ENCODE data around the gene HCN4. TPM values are rescaled to one million over a fixed set of nuclear protein-coding genes. Genes with fewer than 3 reads are reported as not detected.
A peak's percentile ranks its signal among the peaks of the same experiment; 100 is the strongest.
"Not testable (repeated sequence)": the region's sequence is repeated elsewhere in the genome, so short reads cannot be mapped to it uniquely, and the experiment has no call there.

HCN4 gene
- total RNA-seq, result 3.3 TPM

GRCh38 chr15:73368301-73369136 lies at the start of gene HCN4:
Gene HCN4 (minus strand): TSS chr15:73368958. CDS start chr15:73368270, 688 bp downstream.
- FAIRE-seq (no peak), DNase-seq (ENCODE audit: low spot score in 2 of 2) (peak; percentile 60 to 64)

DNA sequence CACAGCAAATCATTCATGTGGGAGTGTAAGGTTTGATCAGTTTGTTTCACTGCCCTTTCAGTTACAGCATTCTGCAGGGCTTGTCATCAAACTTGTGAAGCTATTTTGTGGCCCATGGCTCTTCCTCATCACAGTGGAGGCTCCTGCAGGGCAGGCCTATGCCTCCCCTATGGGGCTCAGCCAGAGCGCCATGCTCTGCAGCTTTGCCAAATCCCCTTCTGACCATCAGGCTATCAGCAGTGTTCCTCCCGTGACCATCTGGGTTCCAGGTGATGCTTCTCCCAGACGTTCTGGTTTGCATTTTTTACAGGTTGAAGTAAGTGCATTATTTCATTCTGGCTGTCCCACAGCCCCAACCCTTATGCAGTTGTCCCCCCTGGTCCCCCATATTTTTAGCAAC lies 46.1 kb upstream of the HCN4 start:
- no peak for FAIRE-seq

GRCh38 chr15:73403171-73403570 lies 34.4 kb upstream of the HCN4 start:
- DNase-seq (ENCODE audit: low spot score in 2 of 2), result no peak

More for the DNA sequence above, 46.1 kb upstream of the HCN4 start:
- no peak for DNase-seq (ENCODE audit: low spot score in 2 of 2)

DNA sequence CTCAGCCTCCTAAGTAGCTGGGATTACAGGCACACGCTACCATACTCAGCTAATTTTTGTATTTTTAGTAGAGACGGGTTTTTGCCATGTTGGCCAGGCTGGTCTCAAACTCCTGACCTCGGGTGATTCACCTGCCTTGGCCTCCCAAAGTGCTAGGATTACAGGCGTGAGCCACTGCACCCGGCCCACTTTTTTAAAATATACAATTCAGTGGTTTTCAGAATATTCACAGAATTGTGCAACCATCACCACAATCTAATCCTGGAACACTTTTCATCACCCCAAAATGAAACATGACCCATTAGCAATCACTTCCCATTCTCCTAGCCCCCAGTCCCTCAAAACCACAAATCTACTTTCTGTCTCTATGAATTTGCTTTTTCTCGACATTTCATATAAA lies 31.5 kb upstream of the HCN4 start:
- DNase-seq (ENCODE audit: low spot score in 2 of 2); FAIRE-seq: not testable (repeated sequence)

More at GRCh38 chr15:73403171-73403570, 34.4 kb upstream of the HCN4 start:
- no peak for FAIRE-seq

GRCh38 chr15:73398861-73399260 lies 30.1 kb upstream of the HCN4 start:
- no peak for FAIRE-seq
- no peak for DNase-seq (ENCODE audit: low spot score in 2 of 2)

DNA sequence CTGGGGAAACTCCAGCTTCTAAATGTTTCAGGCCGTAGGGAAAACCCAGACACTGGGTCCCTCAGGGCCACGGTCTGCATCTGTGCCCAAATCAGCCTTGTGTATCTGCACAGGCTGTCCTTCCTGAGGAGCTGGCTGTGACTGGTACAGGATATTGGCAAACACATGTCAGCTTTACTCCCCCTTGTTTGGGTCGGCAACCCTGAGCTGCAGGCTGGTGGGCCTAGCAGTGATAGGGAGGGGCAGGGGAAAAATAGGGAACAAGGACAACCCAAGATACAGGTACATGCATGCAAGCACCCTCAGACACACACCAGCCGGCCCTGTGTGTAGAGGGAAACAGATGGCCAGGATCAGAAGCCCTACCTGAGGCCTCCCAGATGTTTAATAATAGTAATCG lies 28.7 kb upstream of the HCN4 start:
- no peak for DNase-seq (ENCODE audit: low spot score in 2 of 2)
- FAIRE-seq, result no peak

DNA sequence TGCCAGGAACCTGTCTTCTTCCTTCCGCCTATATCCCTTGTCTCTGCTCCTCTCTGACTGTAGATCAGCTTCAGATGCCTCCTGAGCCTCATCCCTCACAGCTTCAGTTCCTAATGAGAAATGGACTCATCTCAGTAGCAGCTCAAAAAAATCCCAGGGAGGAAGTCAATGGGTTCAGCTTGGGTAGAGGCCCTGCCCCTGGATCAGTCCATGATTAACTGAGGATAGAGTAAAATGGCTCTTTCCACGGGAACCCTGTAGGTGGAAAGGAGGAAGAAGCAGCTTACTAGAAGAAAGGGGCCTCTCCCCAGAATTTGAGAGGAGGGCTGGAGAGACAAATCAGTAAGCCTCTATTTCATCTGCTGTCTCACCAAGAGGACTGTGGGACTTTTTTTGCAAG lies 26.9 kb upstream of the HCN4 start:
- DNase-seq (ENCODE audit: low spot score in 2 of 2) (no peak), FAIRE-seq (no peak)

- DNase-seq (ENCODE audit: low spot score in 2 of 2) (no peak), FAIRE-seq (no peak)
Measured at GRCh38 chr15:73394782-73395181, 26.0 kb upstream of the HCN4 start.

- FAIRE-seq (no peak), DNase-seq (ENCODE audit: low spot score in 2 of 2) (no peak)
Measured at GRCh38 chr15:73393336-73393735, 24.6 kb upstream of the HCN4 start.

GRCh38 chr15:73392025-73392424 lies 23.3 kb upstream of the HCN4 start:
- FAIRE-seq (no peak), DNase-seq (ENCODE audit: low spot score in 2 of 2) (no peak)

- FAIRE-seq, result no peak
- DNase-seq (ENCODE audit: low spot score in 2 of 2), result no peak
Measured at GRCh38 chr15:73391128-73391872, 22.5 kb upstream of the HCN4 start.

- FAIRE-seq, result no peak
Measured at GRCh38 chr15:73389971-73390544, 21.3 kb upstream of the HCN4 start.

DNA sequence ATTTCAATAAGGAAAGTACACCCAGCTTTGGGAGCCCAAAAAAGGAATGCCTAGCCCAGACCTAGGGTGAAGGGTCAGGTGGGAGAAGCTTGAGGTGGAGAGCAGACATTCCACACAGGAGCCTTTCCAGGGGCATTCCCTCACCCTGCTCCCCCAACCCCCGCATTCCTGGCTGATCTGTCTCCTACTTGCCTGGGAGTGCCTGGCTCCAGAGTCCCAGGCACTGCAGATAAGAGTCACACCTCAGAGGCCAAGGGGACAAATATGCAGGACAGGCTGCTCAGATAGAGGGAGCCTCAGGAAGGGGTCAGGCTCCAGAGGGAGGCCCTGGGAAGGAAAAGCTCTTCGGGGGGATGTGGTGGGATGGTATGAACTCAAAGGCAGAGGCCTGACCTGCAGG lies 20.8 kb upstream of the HCN4 start:
- FAIRE-seq (no peak), DNase-seq (ENCODE audit: low spot score in 2 of 2) (no peak)

More at GRCh38 chr15:73389971-73390544, 21.3 kb upstream of the HCN4 start:
- DNase-seq (ENCODE audit: low spot score in 2 of 2), result no peak

DNA sequence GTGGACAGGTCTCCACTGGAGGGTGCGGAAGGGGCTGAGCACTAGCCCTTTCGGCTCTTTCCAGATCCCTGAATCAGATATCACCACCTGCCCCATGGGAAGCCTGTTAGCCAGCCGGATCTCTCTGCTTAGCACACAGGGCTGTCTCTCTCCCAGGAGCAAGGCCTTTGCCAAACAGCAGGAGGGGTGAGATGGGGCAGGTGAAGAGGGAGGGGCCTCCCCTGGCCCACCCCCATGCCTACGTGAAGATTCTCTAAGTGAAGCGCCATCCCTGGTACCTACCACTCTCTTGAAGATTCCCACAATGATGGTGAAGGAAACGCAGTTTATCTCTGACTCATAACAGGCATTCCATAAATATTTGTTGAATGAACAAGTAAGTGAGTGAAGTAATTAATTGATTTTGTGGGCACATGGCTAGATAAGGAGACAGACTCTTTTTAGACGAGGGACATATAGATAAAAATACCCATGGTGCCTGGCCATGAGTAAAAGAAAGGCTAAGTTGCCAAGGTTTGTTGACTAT lies 19.6 kb upstream of the HCN4 start:
- DNase-seq (ENCODE audit: low spot score in 2 of 2) (no peak), FAIRE-seq (no peak)

DNA sequence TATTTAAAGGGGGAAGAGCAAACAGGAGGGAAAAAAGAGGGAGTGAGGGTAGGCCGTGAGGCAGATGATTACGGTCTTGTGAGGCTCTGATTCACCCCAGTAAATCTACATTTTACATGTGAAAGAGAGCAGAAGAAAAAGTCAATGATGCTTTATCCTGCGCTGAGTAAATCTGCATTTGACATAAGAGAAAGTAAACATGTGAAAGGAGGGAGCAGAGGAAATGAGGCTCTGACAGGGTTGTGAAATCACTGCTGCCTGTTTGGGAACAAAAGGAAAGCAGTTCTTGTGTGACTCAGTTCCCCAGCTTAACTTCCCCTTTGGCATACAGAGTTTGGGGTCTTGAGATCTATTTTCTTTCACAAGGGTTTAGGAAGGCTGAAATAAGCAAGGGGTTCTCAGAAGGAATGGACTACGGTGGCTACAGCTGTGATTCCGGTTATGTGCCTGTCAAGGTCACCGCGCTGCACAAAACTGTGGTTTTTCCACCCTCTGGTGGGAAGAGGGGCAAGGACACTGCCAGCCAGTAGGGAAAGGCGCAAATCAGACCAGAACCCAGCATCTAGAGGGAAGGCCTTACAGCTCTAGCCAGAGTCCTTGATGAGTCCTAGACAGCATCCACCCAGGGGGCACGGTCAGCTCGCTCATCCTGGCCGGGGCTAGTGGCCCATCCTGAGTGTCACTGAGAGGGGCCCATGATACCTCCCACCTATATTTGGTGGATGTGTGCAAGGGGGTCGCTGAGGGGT lies 18.9 kb upstream of the HCN4 start:
- FAIRE-seq (no peak), DNase-seq (ENCODE audit: low spot score in 2 of 2) (no peak)

GRCh38 chr15:73386886-73387506 lies 18.2 kb upstream of the HCN4 start:
- no peak for DNase-seq (ENCODE audit: low spot score in 2 of 2)
- FAIRE-seq, result no peak

DNA sequence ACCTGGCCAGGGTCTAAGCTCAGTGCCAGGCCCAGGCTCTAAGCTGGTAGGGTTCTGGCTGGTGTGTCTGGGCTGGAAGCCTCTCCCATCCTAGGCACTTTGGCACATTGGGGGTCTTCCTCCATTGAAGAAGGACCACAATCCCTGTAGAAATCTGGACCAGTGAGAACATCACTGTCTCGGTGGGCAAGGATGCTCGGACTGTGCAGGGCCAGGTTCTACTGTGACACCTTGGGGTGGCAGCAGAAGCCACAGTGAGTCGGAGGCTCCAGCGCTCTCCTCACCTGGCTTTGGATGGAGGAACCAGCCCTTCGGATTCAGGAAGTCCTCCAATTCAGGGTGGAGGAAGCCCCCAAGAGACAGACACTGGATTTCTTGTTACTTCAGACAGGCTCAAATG lies 17.5 kb upstream of the HCN4 start:
- FAIRE-seq, result no peak
- DNase-seq (ENCODE audit: low spot score in 2 of 2), result no peak

DNA sequence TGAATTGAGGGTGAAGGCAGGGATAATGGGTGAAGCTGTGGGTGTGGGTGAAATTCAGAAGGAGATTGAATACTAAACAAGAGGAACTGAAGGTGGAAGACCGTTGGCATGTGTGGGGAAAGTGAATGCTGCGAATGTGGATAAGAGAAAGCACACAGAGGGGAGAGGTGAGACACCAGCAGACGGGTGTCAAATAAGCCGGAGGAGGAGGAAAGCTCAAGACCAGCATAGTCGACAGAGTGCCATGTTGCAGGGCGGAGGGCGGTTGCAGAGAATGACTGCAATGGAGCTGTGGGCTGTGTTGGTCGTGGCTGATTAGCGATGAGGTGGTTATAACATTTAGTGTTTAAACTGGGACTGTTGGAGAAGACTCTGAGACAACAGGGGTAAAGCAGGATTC lies 16.4 kb upstream of the HCN4 start:
- DNase-seq (ENCODE audit: low spot score in 2 of 2) (no peak), FAIRE-seq (no peak)

- DNase-seq (ENCODE audit: low spot score in 2 of 2) (no peak), FAIRE-seq (no peak)
Measured at GRCh38 chr15:73383310-73384189, 14.8 kb upstream of the HCN4 start.

Data from frontal cortex (tissue), 4 donors.